AG09319 (cell line): ENCODE data around the gene NXT1.

Experiments
- DNase-seq: peaks from one replicate; pipeline ENCODE4 v3.0.0-alpha.2; 2010; ENCODE audit warnings: low read depth; ENCODE audit errors: extremely low read depth
- CTCF ChIP-seq: IDR thresholded peaks from 2 replicates; pipeline ENCODE4 v1.5.1; 2011; ENCODE audit warnings: low read depth, mild to moderate bottlenecking, inconsistent platforms, low read length, moderate library complexity

NXT1 gene

GRCh38 chr20:23331450-23332350 lies 18.9 kb upstream of the NXT1 start:
- DNase-seq: no peak
- no peak for TF ChIP-seq CTCF

GRCh38 chr20:23332467-23332866 lies 18.1 kb upstream of the NXT1 start:
- no peak for DNase-seq
- TF ChIP-seq CTCF: no peak

GRCh38 chr20:23334111-23334510 lies 16.5 kb upstream of the NXT1 start:
- DNase-seq: no peak
- no peak for TF ChIP-seq CTCF

- DNase-seq: no peak
- TF ChIP-seq CTCF: no peak
Measured at GRCh38 chr20:23335521-23335920, 15.1 kb upstream of the NXT1 start.

GRCh38 chr20:23336476-23336875 lies 14.1 kb upstream of the NXT1 start:
- TF ChIP-seq CTCF: no peak
- no peak for DNase-seq

GRCh38 chr20:23337312-23337711 lies 13.3 kb upstream of the NXT1 start:
- TF ChIP-seq CTCF: no peak
- DNase-seq: no peak

- no peak for TF ChIP-seq CTCF
Measured at GRCh38 chr20:23339986-23340385, 10.6 kb upstream of the NXT1 start.

More at GRCh38 chr20:23339986-23340385, 10.6 kb upstream of the NXT1 start:
- DNase-seq: no peak
